HEK293T (cell line): ENCODE results near the gene CDH4.

Source experiments
- BHLHE40 ChIP-seq: fragments of 450-650 bp; IDR thresholded peaks from 2 replicates; pipeline ENCODE4 v1.6.1; 2016; ENCODE audit warnings: mild to moderate bottlenecking, moderate library complexity, borderline replicate concordance
- CTBP1 ChIP-seq: fragments of 450-650 bp; IDR thresholded peaks from 2 replicates; pipeline ENCODE4 v1.6.1; 2016; ENCODE audit warnings: borderline replicate concordance
- FOXK2 ChIP-seq: fragments of 450-650 bp; IDR thresholded peaks from 2 replicates; pipeline ENCODE4 v1.6.1; 2016; ENCODE audit warnings: mild to moderate bottlenecking
- FOXM1 ChIP-seq: fragments of 450-650 bp; IDR thresholded peaks from 2 replicates; pipeline ENCODE4 v1.6.1; 2017; ENCODE audit warnings: mild to moderate bottlenecking, borderline replicate concordance
- HDGF ChIP-seq: fragments of 450-650 bp; IDR thresholded peaks from 2 replicates; pipeline ENCODE4 v1.6.1; 2017; ENCODE audit warnings: antibody characterized with exemption, borderline replicate concordance
- NFRKB ChIP-seq: fragments of 450-650 bp; IDR thresholded peaks from 2 replicates; pipeline ENCODE4 v1.6.1; 2016; ENCODE audit warnings: mild to moderate bottlenecking, moderate library complexity
- SUZ12 ChIP-seq: fragments of 450-650 bp; IDR thresholded peaks from 2 replicates; pipeline ENCODE4 v1.6.1; 2016; ENCODE audit warnings: mild to moderate bottlenecking
- TARDBP ChIP-seq: fragments of 450-650 bp; IDR thresholded peaks from 2 replicates; pipeline ENCODE4 v1.6.1; 2016
- ZNF384 ChIP-seq: fragments of 450-650 bp; IDR thresholded peaks from 2 replicates; pipeline ENCODE4 v1.6.1; 2016

- TF ChIP-seq NFRKB, result no peak
- no peak for TF ChIP-seq CTBP1
- no peak for TF ChIP-seq FOXK2
- no peak for TF ChIP-seq BHLHE40
- no peak for TF ChIP-seq TARDBP
- no peak for TF ChIP-seq FOXM1
- TF ChIP-seq ZNF384, result no peak
- no peak for TF ChIP-seq HDGF
- TF ChIP-seq SUZ12, result no peak
Observed at GRCh38 chr20:61548069-61548468, 296.0 kb downstream of the CDH4 start.
